Left colon (tissue), 2 donors: ENCODE measurements around the gene CMTM5. TPM values are rescaled to one million over a fixed set of nuclear protein-coding genes. Genes with fewer than 3 reads are reported as not detected.
"Not testable (repeated sequence)": the region's sequence is repeated elsewhere in the genome, so short reads cannot be mapped to it uniquely, and the experiment has no call there.

Experiments used
- ATAC-seq: fragments of 200-7000 bp; cut with Tn5 transposase; one replicate; pipeline ENCODE4 v1.9.1; 2020; ENCODE audit warnings: mild to moderate bottlenecking, moderate library complexity
- DNase-seq, 2 donors: peaks; one replicate each; pipeline ENCODE4 v3.0.0-alpha.2; 2020
- intact Hi-C, 2 donors: fragments of 100-400 bp; cut with DNase I in 1 of 2; cut with micrococcal nuclease in 1 of 2; formaldehyde crosslinking; loops; one replicate each; pipeline versions ENCODE4 v1.11.2 to v1.14.0; 2022; cut with DNase I, micrococcal nuclease
- total RNA-seq, 2 donors: library from RNA; stranded (reverse); fragmentation: NEBNext Ultra II Directional; extraction: Animal tissue kit (Norgen Biotek cat#: 25700); gene quantifications; one replicate each; pipeline ENCODE4 v1.2.1, GENCODE V29; 2021
- donor health status: DM: no; HTN: no; CAD: no.
- donor health status: DM: yes; HTN: yes; CAD: no.

CMTM5 gene
- total RNA-seq, 2 donors from 2014 or later: 1.6 TPM; not detected in 1

- intact Hi-C loops: no loop called here
- ATAC-seq: no peak
- no peak for DNase-seq
Observed at GRCh38 chr14:23373041-23373440, 3.8 kb upstream of the CMTM5 start.

- DNase-seq (no peak), ATAC-seq (no peak)
- intact Hi-C loops: no loop called here
Observed at GRCh38 chr14:23375527-23376251, 1.2 kb upstream of the CMTM5 start.

DNA sequence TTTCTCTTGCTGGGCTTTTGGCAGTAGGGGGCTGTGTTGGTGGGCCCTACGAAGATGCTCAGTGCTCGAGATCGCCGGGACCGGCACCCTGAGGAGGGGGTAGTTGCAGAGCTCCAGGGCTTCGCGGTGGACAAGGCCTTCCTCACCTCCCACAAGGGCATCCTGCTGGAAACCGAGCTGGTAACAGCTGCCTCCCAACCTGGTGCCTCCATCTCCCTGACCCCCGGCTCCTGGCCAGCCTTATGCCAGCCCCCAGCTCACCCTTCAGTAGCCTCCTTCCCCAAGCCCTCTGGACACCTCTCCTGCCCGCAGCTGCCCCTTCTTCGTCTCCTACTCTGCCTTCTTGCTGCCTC lies 328 bp downstream of the CMTM5 start:
- intact Hi-C loops: no loop called here
- ATAC-seq (no peak), DNase-seq (no peak)

DNA sequence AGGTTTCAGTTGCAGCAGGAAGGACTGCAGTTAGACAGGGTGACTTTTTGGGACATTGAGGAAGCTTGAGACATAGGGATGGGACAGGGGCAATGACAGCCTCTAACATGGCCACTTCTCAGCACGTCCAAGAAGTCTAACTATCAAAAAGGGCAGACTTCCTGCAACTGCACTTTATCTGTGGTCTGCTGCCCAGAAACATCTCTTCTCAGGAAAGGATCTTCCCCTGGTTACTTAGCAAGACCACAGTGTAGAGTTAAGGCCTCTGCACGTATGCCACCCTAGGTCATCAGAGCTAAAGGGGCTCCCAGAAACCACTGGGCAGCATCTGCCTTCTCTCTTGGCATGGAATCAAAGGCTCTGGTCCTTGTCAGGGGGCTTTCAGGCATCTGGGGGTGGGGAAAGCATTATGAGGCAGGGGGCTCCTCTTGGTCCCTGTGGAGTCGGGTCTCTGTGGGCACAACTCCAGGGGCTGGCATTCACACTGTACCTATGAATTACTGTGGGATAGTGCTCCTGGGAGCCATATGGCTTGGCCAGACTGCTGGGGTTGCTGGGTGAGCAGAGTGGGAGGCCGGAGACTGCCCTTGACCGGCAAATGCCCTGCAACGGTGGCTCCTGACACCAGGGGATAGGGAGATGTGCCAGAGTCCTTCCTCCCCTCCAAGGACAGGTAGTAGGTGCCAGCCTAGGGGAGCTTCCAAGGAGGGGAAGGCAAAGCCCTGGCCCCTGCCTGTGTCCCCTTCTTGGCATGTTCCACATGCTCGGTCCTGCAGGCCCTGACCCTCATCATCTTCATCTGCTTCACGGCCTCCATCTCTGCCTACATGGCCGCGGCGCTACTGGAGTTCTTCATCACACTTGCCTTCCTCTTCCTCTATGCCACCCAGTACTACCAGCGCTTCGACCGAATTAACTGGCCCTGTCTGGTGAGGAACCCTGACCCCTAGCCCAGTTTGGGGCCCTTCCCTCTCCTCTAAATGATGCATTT lies 1.0 kb downstream of the CMTM5 start:
- DNase-seq (no peak), ATAC-seq (no peak)
- intact Hi-C loops: no loop called here

GRCh38 chr14:23378612-23379220 lies 1.9 kb downstream of the CMTM5 start:
- no peak for ATAC-seq
- intact Hi-C loops: no loop called here

DNA sequence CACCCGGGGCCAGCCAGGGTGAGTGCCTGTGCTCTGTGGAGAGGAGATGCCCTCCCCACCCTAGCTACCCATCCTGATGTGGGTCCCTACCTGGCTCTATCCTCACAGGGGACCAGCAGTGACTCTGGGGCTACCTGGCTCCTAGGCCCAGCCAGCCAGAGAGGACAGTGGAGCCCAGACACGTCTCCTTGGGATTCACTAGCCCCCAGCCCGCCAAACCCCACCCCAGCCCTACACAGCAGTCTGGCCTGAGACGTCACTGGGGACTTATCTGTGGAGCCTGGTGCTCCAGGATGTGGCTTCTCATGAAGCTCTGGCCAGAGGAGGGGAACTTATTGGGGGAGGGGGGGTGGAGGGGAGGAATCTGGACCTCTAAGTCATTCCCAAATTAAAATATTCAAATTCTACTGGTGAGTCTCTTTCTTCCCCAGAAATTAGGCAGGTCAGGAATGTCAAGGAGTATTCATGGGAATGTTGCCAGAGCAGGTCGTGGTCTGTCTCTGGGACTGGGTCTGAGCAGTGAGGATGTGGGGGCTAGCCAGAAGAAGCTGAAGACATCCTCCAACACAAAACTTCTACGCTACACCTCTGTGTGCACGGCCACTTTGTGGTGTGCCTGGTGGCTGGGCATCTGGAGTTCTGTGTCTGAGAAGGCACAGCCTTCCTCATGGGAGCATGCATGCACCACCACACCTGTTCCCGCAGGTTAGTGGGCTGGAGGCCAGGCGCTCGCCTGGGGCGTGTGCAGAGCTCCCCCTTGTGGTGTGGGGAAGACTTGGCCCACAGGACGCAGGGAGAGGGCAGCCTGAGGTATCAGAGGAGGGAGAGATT lies 2.7 kb downstream of the CMTM5 start:
- intact Hi-C loops: loop anchor here in 1 of 2 donors (2.0 to 10.0 kb wide), 2 partner anchors 51 to 115 kb away; no protein-coding TSS in a partner anchor
- ATAC-seq (peak; percentile 94), DNase-seq (peak; percentile 54 to 75)

More at GRCh38 chr14:23378612-23379220, 1.9 kb downstream of the CMTM5 start:
- no peak for DNase-seq

DNA sequence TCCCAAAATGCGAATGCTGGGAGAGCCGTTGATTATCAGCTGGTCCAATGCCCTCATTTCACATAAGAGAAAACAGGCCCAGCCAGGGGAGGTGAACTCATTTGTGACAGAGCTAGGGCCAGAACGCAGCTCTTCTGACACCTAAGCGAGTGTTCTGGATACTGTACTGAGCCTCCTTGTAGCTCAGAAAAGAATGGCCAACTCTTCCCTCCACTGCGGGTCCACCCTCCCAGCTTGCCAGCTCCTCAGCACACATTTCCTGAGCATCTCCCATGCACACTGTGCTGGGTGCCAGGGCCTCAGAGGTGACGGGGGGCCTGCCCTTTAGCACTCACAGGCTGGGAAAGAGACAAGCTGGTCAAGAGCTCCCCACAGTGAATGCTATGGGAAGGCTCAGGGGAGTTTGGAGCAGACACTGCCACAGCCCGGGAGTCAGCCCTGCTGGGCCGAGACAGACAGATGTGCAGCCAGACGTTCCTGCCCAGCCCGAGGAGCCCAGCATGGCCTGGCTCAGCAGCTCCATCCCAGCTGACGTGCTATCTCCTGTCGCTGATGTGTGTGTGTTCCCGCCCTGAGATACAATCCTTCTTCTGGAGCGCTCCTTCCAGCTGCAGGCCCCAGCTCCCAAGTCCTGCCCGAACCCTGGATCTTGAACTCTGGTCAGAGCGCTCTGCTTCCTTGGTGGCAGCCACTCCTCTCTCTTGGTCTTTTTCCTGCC lies 3.5 kb downstream of the CMTM5 start:
- ATAC-seq (peak; percentile 73), DNase-seq (no peak)
- intact Hi-C loops: loop anchor here in 1 of 2 donors (2.0 to 10.0 kb wide), 2 partner anchors 52 to 116 kb away; no protein-coding TSS in a partner anchor

GRCh38 chr14:23380976-23381375 lies 4.1 kb downstream of the CMTM5 start:
- no peak for ATAC-seq
- intact Hi-C loops: loop anchor here in 1 of 2 donors (2.0 to 10.0 kb wide), 2 partner anchors 52 to 116 kb away; no protein-coding TSS in a partner anchor
- DNase-seq: no peak

- intact Hi-C loops: loop anchor here in 1 of 2 donors (2.0 to 10.0 kb wide), 2 partner anchors 53 to 117 kb away; no protein-coding TSS in a partner anchor
- ATAC-seq (no peak), DNase-seq (no peak)
Observed at GRCh38 chr14:23381871-23382270, 5.0 kb downstream of the CMTM5 start.

- DNase-seq (no peak), ATAC-seq (no peak)
- intact Hi-C loops: loop anchor here in 1 of 2 donors (10.0 kb wide), 1 partner anchor 117 kb away; no protein-coding TSS in a partner anchor
Observed at GRCh38 chr14:23382276-23382675, 5.4 kb downstream of the CMTM5 start.

DNA sequence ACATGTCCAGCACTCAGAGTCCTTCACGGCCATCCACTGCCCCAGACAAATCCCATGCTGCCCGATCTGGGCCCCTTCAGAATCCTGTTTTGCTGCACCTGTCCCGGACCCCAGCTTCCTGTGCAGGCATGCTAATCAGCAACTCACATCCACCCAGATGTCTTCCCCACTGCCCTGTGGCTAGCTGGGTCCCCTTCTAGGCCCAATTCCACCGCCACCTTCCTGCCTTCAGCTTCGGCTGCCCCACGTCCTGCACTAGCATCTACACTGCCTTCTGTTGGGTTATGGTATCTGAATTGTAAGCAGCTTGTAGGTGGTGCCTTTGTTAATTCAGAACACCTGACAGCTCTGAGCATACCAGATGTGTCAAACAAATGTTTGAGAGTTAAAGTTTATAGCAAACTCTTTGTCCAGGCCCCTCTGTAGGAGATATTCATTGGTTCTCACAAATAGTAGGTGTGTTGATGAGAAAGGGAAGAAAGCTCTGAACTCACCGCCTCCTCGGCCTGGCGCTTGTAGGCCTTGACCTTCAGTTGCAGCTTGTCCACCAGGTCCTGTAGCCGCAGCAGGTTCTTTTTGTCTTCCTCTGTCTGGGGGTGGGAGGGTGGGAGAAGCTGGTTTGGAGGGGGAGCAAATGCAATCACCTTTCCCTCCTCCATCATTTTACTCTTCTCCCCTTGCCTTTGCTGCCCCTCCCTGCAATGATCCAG lies 6.0 kb downstream of the CMTM5 start:
- ATAC-seq (no peak), DNase-seq (no peak)
- intact Hi-C loops: loop anchor here in 1 of 2 donors (10.0 kb wide), 1 partner anchor 118 kb away; no protein-coding TSS in a partner anchor

- no peak for DNase-seq
- intact Hi-C loops: loop anchor here in 1 of 2 donors (10.0 kb wide), 1 partner anchor 120 kb away; no protein-coding TSS in a partner anchor
- no peak for ATAC-seq
Observed at GRCh38 chr14:23384364-23385080, 7.7 kb downstream of the CMTM5 start.

GRCh38 chr14:23385244-23385641 lies 8.4 kb downstream of the CMTM5 start:
- intact Hi-C loops: loop anchor here in 1 of 2 donors (10.0 kb wide), 1 partner anchor 120 kb away; no protein-coding TSS in a partner anchor
- no peak for ATAC-seq
- no peak for DNase-seq

GRCh38 chr14:23385642-23386265 lies 8.9 kb downstream of the CMTM5 start:
- no peak for DNase-seq
- intact Hi-C loops: loop anchor here in 1 of 2 donors (10.0 kb wide), 1 partner anchor 121 kb away; no protein-coding TSS in a partner anchor
- no peak for ATAC-seq

DNA sequence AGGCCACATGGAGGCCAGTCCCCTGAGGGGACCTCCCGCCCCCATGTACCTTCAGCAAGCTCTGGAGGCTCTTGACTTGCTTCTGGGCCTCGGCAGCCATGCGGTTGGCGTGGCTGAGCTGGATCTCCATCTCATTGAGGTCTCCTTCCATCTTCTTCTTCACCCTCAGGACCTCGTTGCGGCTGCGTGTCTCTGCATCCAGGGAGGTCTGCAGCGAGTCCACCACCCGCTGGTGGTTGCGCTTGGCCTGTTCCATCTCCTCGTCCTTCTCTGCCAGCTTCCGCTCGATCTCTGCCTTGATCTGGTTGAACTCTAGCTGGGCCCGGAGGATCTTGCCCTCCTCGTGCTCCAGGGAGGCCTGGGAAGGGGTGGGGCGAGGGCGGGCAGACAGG lies 9.4 kb downstream of the CMTM5 start:
- intact Hi-C loops: loop anchor here in 1 of 2 donors (10.0 kb wide), 1 partner anchor 121 kb away; no protein-coding TSS in a partner anchor
- DNase-seq, ATAC-seq: not testable (repeated sequence)
